GM12864 (cell line): ENCODE data around the gene CFL1.

ENCODE experiments used
- DNase-seq: peaks from one replicate; pipeline ENCODE4 v3.0.0-alpha.2; 2011; ENCODE audit warnings: low read depth
- H3K4me3 ChIP-seq: 2 replicates; pipeline ENCODE4 v1.5.1; 2011; ENCODE audit warnings: mild to moderate bottlenecking, low read depth, low read length, control low read depth
- TF ChIP-seq, protein P1 (sequence below): IDR thresholded peaks from 2 replicates; pipeline ENCODE4 v1.5.1; 2011; ENCODE audit warnings: low read depth, mild to moderate bottlenecking, moderate library complexity, low read length, control low read depth, inconsistent platforms; ENCODE audit errors: missing control alignments

CFL1 gene

GRCh38 chr11:65862941-65863888 is 5.2 kb upstream of the CFL1 start:
- TF ChIP-seq, protein P1, sequence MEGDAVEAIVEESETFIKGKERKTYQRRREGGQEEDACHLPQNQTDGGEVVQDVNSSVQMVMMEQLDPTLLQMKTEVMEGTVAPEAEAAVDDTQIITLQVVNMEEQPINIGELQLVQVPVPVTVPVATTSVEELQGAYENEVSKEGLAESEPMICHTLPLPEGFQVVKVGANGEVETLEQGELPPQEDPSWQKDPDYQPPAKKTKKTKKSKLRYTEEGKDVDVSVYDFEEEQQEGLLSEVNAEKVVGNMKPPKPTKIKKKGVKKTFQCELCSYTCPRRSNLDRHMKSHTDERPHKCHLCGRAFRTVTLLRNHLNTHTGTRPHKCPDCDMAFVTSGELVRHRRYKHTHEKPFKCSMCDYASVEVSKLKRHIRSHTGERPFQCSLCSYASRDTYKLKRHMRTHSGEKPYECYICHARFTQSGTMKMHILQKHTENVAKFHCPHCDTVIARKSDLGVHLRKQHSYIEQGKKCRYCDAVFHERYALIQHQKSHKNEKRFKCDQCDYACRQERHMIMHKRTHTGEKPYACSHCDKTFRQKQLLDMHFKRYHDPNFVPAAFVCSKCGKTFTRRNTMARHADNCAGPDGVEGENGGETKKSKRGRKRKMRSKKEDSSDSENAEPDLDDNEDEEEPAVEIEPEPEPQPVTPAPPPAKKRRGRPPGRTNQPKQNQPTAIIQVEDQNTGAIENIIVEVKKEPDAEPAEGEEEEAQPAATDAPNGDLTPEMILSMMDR, result no peak
- DNase-seq, result no peak
- H3K4me3 ChIP-seq, result no peak overlapping the region

- TF ChIP-seq, protein P1, result no peak
- H3K4me3 ChIP-seq, result no peak overlapping the region
These were observed 4.3 kb upstream of the CFL1 start for GRCh38 chr11:65862191-65862735.

DNA sequence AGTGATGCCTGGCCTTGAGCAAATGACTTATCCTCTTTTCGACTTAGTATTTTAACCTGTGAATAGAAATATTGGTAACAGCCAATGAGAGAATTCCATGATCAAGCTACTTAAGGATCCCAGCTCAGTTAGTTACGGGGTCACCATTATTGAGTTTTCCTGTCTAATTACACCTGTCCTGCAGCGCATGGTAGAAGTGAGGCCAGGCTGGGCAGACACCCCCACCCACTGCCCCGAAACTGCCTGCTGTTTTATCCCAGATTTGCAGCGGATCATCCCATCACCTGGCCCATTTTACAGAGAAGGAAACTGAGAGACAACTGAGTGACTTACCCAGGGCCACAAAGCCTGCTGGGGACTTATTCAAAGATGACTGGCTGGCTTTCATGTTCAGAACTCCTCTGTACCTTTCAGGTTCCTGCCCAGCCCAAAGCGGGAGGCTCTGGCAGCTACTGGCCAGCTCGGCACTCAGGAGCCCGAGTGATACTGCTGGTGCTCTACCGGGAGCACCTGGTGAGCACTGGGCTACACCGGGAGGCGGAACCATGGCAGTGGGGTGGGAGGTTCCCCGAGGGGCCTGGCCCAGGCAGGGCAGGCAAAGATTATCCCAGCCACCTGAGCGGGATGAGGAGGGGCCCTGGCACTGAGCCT is 3.7 kb upstream of the CFL1 start:
- TF ChIP-seq, protein P1, result no peak
- no peak for DNase-seq
- H3K4me3 ChIP-seq, result peak overlapping the region; percentile 83

More at GRCh38 chr11:65862191-65862735, 4.3 kb upstream of the CFL1 start:
- DNase-seq, result no peak

DNA sequence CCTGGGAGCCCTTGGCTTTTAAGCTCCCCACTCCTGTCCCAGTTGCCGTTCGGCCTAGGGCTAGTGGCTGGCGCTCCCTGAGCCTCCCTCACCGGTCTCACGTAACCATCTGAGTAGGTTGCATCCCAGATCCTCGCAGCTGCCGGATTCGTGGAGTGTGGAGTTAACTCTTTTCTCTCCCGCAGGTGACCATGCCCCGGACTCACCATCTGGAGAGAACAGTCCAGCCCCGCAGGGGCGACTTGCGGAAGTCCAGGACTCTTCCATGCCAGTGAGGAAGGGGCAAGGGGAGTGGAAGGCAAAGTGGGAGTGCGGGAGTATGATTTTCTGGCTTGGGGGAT is 3.2 kb upstream of the CFL1 start:
- peak overlapping the region; percentile 83 for H3K4me3 ChIP-seq
- TF ChIP-seq, protein P1, result no peak
- no peak for DNase-seq

GRCh38 chr11:65860278-65861164 is 2.5 kb upstream of the CFL1 start, which contains the start of gene MUS81:
Gene MUS81, plus strand, starts transcription at chr11:65860433. Its CDS starts 321 bp downstream, at chr11:65860754.
- DNase-seq, result peak; percentile 91
- TF ChIP-seq, protein P1, result peak; percentile 85
- peak within 1 kb of the TSS; percentile 83 for H3K4me3 ChIP-seq

- peak overlapping the region; percentile 83 for H3K4me3 ChIP-seq
- TF ChIP-seq, protein P1, result no peak
- no peak for DNase-seq
These were observed 1.9 kb upstream of the CFL1 start for GRCh38 chr11:65859812-65860277.
